SW 1271 (cell line): ENCODE results near the gene ARNT2.
"Not testable (repeated sequence)": the region's sequence is repeated elsewhere in the genome, so short reads cannot be mapped to it uniquely, and the experiment has no call there.

Experiments used
- DNase-seq, 2 experiments: peaks; one replicate each; lab custom pipeline; 2025; lab: John Stamatoyannopoulos, UW

ARNT2 gene

DNA sequence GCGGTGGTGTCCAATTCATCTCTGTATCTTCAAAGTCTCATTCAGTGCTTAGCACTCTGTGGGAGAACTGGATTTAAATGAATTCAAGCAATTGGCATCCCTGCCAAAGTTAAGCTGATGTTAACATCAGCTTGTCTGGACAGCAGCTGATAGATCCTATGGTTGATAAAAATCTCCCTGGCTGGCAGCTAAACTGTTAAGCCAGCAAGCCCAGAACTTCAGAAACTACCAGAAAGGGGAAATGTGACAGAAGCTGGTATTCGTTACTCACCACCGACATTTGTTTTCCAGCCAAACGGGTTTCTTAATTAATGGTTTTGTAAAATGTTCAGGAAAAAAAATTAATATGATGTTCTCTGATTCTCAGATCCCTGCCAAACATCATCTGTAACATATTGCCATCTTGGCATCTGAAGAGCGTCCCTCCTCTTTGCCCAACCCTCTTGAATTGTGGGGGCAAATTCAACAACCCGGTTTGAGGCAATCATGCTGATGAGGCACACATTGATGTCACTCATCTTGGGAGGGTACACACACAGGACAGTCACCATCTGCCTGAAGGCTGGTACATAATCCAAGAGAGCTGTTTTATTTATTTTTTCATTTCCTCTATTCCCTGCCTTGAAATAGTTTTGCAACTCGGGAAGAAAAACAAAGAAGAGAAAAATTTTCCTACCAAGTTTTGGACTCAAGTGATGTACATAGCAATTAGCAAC, 214.7 kb downstream of the ARNT2 start:
- no peak for DNase-seq

DNA sequence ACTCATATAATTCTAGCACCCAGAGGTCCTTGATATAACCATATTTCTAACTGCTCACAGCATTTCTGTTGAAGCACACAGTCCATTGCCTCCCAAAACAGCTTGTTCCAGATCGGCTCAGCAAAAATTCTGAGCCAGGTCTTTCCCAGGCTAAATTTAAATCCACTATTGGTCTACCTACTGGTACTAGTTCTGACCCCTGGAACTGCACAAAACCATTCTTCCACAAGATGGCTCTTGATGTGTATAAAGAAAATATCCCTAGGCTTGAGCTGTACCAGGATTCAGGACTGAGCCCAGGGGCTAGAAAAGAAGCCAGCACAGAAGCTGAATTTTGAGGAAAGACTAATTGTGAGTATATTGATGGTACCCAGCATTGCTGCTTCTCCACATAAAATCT, 215.5 kb downstream of the ARNT2 start:
- DNase-seq = peak in 1 of 2 experiments; percentile 21

- no peak for DNase-seq
Observed at GRCh38 chr15:80620141-80620540, 216.0 kb downstream of the ARNT2 start.

DNA sequence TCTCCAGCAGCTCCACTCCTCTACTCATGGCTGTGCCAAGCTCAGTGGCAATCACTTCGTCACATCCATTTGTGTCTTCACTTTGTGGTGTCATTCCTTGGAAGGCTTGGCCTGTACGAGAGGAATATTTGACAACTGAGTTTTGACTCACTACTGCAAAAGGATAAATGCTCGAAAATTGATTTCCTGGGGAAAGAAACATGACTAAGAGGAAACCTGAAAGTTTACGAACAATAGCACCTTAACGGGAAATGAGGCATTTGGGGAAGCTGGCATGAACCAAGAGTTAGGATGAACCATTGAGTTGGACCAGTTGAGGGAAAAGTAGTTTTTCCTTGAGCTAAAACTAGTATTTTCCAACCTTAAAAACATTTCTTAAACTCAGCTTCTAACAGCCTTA, 216.7 kb downstream of the ARNT2 start:
- DNase-seq = no peak

DNA sequence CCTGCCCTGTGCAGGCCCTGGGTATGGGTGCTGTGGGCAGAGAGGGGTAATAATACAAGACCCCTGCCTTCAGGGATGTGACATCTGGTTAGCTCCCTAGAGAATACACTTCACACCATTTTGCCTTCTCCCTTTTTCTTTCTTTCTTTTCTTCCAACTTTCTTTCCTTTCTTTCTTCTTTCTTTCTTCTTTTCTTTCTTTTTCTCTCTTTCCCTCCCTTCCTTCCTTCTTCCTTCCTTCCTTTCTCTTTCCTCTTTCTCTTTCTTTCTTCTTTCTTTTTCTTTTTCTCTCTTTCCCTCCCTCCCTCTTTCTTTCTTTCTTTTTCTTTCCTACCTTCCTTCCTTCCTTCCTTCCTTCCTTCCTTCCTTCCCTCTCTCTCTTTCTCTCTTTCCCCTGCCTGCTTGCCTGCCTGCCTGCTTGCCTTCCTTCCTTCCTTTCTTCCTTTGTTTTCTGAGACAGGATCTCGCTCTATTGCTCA, 222.5 kb downstream of the ARNT2 start:
- no peak for DNase-seq

- no peak for DNase-seq
Observed at GRCh38 chr15:80629355-80629754, 225.2 kb downstream of the ARNT2 start.

DNA sequence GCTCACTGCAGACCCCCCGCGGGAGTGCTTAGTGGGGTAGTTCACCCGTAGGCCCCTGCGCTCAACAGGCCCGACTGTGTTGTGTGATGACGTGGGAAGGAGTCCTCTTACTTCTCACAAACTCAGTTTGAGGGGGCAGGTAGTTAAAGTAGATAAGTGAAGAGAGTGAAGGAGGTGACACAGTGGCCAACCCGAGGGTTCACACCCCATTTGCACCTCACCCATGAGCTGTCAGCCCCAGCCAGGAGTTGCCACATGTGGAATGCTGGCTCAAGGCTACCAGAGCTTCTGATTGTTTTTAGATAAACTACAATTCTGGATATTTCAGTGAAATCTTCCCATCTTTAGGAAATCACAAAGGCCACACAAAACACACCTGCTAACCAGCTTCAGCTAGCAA, 226.8 kb downstream of the ARNT2 start:
- DNase-seq = no peak

DNA sequence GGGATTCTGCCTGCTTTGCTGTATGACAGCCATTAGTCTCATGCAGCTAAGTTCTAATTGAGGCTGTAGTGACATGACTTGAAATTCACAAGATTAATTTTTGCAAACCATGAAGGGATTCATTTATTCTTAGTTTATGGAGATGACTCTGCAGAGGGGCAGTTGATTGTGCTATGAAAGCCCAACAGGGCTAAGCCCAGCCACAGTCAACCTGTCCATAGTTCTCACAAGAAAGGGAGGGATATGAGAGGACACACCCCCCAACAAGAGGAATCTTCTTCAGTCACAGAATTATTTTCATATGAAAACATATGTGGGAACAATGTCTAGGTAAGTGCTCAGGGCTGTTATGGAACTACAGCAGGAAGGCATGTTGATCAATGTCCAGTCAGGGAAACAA, 229.0 kb downstream of the ARNT2 start:
- DNase-seq = no peak

GRCh38 chr15:80635953-80636352, 231.8 kb downstream of the ARNT2 start:
- DNase-seq = no peak

DNA sequence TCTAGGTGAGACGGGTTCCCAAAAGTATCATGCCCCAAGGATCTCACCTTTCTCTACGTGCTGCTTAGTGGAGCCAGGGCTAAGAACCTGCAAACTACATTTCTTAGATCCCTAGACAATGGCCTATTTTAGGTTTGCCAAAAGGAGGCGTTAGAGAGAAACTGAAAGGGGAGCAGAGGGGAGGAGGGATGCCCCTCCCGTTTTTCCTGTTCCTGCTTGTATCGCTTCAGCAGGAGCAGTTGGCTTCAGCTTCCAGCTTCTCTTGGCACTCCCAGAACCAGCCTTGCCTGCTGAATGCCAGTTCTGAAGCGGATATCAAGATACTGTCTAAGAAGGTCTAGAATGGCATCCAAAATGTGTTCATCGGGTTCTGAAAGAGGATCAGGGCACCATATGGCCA, 232.5 kb downstream of the ARNT2 start:
- no peak for DNase-seq

GRCh38 chr15:80637747-80638146, 233.6 kb downstream of the ARNT2 start:
- no peak for DNase-seq

DNA sequence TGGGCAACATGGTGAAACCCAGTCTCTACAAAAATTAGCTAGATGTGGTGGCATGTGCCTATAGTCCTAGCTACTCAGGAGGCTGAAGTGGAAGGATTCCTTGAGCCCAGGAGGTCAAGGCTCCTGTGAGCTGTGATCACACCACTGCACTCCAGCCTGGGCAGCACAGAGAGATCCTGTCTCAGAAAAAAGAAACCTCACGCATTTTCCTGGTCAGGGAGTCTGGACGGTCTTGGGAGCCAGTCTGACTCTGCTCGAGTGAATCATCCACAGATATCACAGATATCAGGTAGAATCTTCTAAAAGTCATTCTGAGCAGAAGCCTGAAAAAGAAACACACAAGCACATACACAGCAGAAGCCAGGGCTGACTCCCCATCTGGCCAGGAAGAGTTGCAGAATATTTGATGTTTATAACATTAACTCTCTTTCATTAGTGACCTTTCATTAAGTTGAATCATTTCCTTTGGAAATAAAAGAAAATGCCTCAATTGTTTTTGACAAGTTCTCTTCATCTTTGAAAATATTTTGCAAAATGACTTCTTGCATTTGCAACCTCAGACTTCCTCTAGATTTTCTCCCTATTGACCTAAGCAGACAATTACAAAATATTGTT, 234.5 kb downstream of the ARNT2 start:
- DNase-seq = no peak

GRCh38 chr15:80639168-80639555, 235.0 kb downstream of the ARNT2 start:
- DNase-seq = no peak

GRCh38 chr15:80640531-80641121, 236.4 kb downstream of the ARNT2 start:
- no peak for DNase-seq

DNA sequence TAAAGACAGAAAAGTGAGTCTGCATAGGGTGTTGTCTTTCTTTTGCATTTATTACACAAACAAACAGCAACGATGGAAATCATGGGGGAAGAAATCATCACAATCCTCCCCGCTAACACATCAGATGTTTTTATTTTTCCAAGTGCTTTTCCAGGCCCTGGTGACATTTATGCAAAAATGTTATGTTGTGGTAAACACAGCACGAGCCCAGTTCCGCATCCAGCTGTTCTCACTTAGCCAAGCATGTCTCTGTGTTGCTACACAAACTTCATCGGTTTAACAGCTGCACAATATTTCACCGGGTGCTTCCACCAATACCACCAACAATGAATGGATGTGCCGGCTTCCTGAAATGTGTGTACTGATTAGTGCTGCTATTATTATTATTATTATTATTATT, 237.2 kb downstream of the ARNT2 start:
- DNase-seq = no peak

DNA sequence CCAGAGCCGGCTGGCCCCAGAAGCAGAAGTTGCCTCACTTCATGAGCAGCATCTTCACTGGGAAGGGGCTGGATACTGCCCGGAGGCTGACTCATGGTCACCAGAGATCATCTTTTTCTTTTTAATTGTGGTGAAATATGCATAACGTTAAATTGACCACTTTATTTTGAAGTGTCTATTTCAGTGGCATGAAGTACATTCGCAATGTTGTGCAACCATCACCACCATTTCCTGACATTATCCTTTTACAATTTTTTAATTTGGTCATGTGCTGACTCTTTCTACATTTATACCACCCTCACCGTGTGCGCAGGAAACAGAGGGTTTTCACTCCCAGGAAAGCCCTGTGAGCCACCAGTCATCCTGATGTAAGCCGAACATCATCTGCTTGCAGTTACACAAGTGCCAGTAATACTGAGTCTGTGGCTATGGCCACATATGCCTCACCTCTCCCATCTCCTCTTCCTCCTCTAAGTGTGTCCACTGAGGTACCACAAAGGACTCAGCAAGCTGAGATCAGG, 239.3 kb downstream of the ARNT2 start:
- no peak for DNase-seq

- DNase-seq = no peak
Observed at GRCh38 chr15:80645494-80646065, 241.4 kb downstream of the ARNT2 start.

GRCh38 chr15:80647424-80647823, 243.2 kb downstream of the ARNT2 start:
- DNase-seq = not testable (repeated sequence)
